Endothelial cell of umbilical vein (primary cell): Measurements from ENCODE around the gene GMPPA. TPM values are rescaled to one million over a fixed set of nuclear protein-coding genes. Genes with fewer than 3 reads are reported as not detected.

Experiments
- BruUV-seq: library from RNA; stranded (reverse); fragments of 400-500 nt; replicated peaks from 2 replicates; lab custom pipeline; 2021; lab: Mats Ljungman, UMichigan
- CTCF ChIA-PET: fragments of 300-600, 350-600 bp; sonication (Branson Sonifier 250); formaldehyde crosslinking; loops from one replicate; lab custom pipeline; 2021; ENCODE audit warnings: antibody characterized with exemption, inconsistent platforms; lab: Charles Lee
- POLR2A ChIA-PET: fragments of 300-600, 350-600 bp; sonication (Branson Sonifier 250); formaldehyde crosslinking; loops from one replicate; lab custom pipeline; 2021; ENCODE audit warnings: antibody characterized with exemption, inconsistent platforms; lab: Charles Lee
- DNase-seq: peaks from one replicate; pipeline ENCODE4 v3.0.0-alpha.2; 2011; ENCODE audit warnings: low read depth, low spot score
- FAIRE-seq: peaks from 2 replicates; lab custom pipeline; 2011; peaks lifted over from hg19 to GRCh38; lab: Jason Lieb, UNC
- H2AFZ ChIP-seq: 2 replicates; pipeline ENCODE4 v1.6.0; 2012; ENCODE audit warnings: low read depth, low read length, control low read depth, inconsistent platforms
- H3K27ac ChIP-seq: 2 replicates; pipeline ENCODE4 v1.5.1; 2011; ENCODE audit warnings: low read depth, mild to moderate bottlenecking, control low read depth, low read length, moderate library complexity; ENCODE audit not compliant: insufficient read depth
- H3K27me3 ChIP-seq, 2 experiments: 2 replicates each; pipeline versions ENCODE4 v1.6.0 to v1.6.1; 2011; ENCODE audit warnings: low read length in 2 of 2, mixed read lengths in 1 of 2; ENCODE audit not compliant: control insufficient read depth in 2 of 2, insufficient read depth in 2 of 2
- H3K36me3 ChIP-seq, 2 experiments: 2 replicates in 1 of 2; 3 replicates in 1 of 2; pipeline ENCODE4 v1.5.1; 2011; ENCODE audit warnings: low read length in 2 of 2, mild to moderate bottlenecking in 1 of 2, moderate library complexity in 1 of 2; ENCODE audit not compliant: control insufficient read depth in 2 of 2, insufficient read depth in 2 of 2; ENCODE audit errors: extremely low read depth in 1 of 2
- H3K4me1 ChIP-seq: 3 replicates; pipeline ENCODE4 v1.5.1; 2011; ENCODE audit warnings: mild to moderate bottlenecking, low read length; ENCODE audit not compliant: control insufficient read depth, insufficient read depth; ENCODE audit errors: extremely low read depth
- H3K4me2 ChIP-seq: 2 replicates; pipeline ENCODE4 v1.6.1; 2011; ENCODE audit warnings: low read length, control low read depth, mixed read lengths; ENCODE audit not compliant: insufficient read depth
- H3K4me3 ChIP-seq, 3 experiments: fragments of 200-600 bp in 1 of 3; sonication (generic), shearing (Covaris generic) in 1 of 3; replicated peaks in 1 of 3; 2 replicates each; pipeline ENCODE4 v1.5.1; 2011 to 2016; ENCODE audit warnings: control low read depth in 3 of 3, low read length in 3 of 3, mild to moderate bottlenecking in 2 of 3, inconsistent platforms in 1 of 3, low read depth in 1 of 3, moderate library complexity in 1 of 3; ENCODE audit not compliant: insufficient read depth in 1 of 3
- H3K79me2 ChIP-seq: 2 replicates; pipeline ENCODE4 v1.6.0; 2012; ENCODE audit warnings: low read length, inconsistent platforms; ENCODE audit not compliant: control insufficient read depth, insufficient read depth
- H3K9ac ChIP-seq: replicated peaks from 2 replicates; pipeline ENCODE3; 2011; ENCODE audit warnings: low read length, control low read depth; ENCODE audit not compliant: insufficient read depth; ENCODE audit errors: extremely low read depth
- H3K9me1 ChIP-seq: replicated peaks from 3 replicates; pipeline ENCODE4 v1.6.0; 2011; ENCODE audit warnings: mild to moderate bottlenecking, low read length; ENCODE audit not compliant: control insufficient read depth, insufficient read depth; ENCODE audit errors: extremely low read depth
- H3K9me3 ChIP-seq: replicated peaks from 2 replicates; pipeline ENCODE4 v1.5.1; 2012; ENCODE audit warnings: low read length, inconsistent platforms; ENCODE audit not compliant: control insufficient read depth, insufficient read depth
- H4K20me1 ChIP-seq: replicated peaks from 2 replicates; pipeline ENCODE3; 2011; ENCODE audit warnings: mild to moderate bottlenecking, low read length; ENCODE audit not compliant: control insufficient read depth, insufficient read depth; ENCODE audit errors: extremely low read depth
- EZH2 ChIP-seq: IDR thresholded peaks from 2 replicates; pipeline ENCODE4 v1.6.1; 2012; ENCODE audit warnings: borderline replicate concordance, low read depth, mild to moderate bottlenecking, moderate library complexity, low read length, inconsistent platforms; ENCODE audit not compliant: severe bottlenecking
- FOS ChIP-seq: IDR thresholded peaks from 2 replicates; pipeline ENCODE4 v1.6.1; 2011; ENCODE audit warnings: mild to moderate bottlenecking, low read length, moderate library complexity, borderline replicate concordance; ENCODE audit not compliant: insufficient read depth
- GATA2 ChIP-seq: IDR thresholded peaks from 2 replicates; pipeline ENCODE4 v1.7.0; 2011; ENCODE audit warnings: low read depth, mild to moderate bottlenecking, moderate library complexity, mixed read lengths, low read length; ENCODE audit not compliant: insufficient read length, insufficient read depth
- JUN ChIP-seq: IDR thresholded peaks from 2 replicates; pipeline ENCODE4 v1.6.1; 2011; ENCODE audit warnings: borderline replicate concordance, low read depth; ENCODE audit not compliant: insufficient read length, insufficient read depth
- MYC ChIP-seq: IDR thresholded peaks from one replicate; pipeline ENCODE4 v1.6.1; 2011; ENCODE audit warnings: mild to moderate bottlenecking, low read depth, low read length
- POLR2A ChIP-seq: IDR thresholded peaks from 2 replicates; pipeline ENCODE4 v1.6.1; 2012; ENCODE audit warnings: low read depth, mild to moderate bottlenecking, control low read depth, low read length
- POLR2AphosphoS5 ChIP-seq: IDR thresholded peaks from 2 replicates; pipeline ENCODE4 v1.6.1; 2012; ENCODE audit warnings: low read depth, mild to moderate bottlenecking, control low read depth, low read length, moderate library complexity; ENCODE audit not compliant: insufficient read depth
- dilution Hi-C: fragments of 300-500 bp; cut with MboI; formaldehyde crosslinking; loops from one replicate; pipeline ENCODE4 v1.15.0; 2019; ENCODE audit warnings: low sequenced_read_pairs; ENCODE audit not compliant: extremely low pct_ligation_motif_present
- intact Hi-C: fragments of 100-400 bp; cut with micrococcal nuclease; formaldehyde crosslinking; loops from one replicate; pipeline ENCODE4 v1.10.0; 2022
- polyA plus RNA-seq, 4 experiments: library from polyadenylated mRNA; depleted of rRNA in 3 of 4; stranded (reverse) in 3 of 4; unstranded in 1 of 4; fragments of >200 nt; gene quantifications; 2 replicates each; pipeline versions ENCODE4 v1.2.1 to v1.2.3, GENCODE V29; 2011 to 2012; ENCODE audit warnings: missing spikeins in 1 of 4
- total RNA-seq: library from RNA; stranded (reverse); gene quantifications from 2 replicates; pipeline ENCODE4 v1.2.3, GENCODE V29; 2021
- TF ChIP-seq, protein P1 (sequence below), 2 donors: IDR thresholded peaks; 1 replicate in 1 of 2; 2 replicates in 1 of 2; pipeline ENCODE4 v1.5.1; 2011; ENCODE audit warnings: low read length in 2 of 2, mild to moderate bottlenecking in 2 of 2, moderate library complexity in 2 of 2, control low read depth in 1 of 2, inconsistent platforms in 1 of 2, low read depth in 1 of 2; ENCODE audit not compliant: insufficient read depth in 1 of 2; ENCODE audit errors: extremely low read depth in 1 of 2
- TF ChIP-seq, protein P2 (sequence below): IDR thresholded peaks from 2 replicates; pipeline ENCODE4 v1.6.1; 2011; ENCODE audit not compliant: insufficient read depth, insufficient read length

GMPPA gene
- total and polyA plus RNA-seq, 2 donors (not counting 3 experiments of a cell fraction or from before 2014, with no cell fraction given) = 39.1 to 104 TPM

DNA sequence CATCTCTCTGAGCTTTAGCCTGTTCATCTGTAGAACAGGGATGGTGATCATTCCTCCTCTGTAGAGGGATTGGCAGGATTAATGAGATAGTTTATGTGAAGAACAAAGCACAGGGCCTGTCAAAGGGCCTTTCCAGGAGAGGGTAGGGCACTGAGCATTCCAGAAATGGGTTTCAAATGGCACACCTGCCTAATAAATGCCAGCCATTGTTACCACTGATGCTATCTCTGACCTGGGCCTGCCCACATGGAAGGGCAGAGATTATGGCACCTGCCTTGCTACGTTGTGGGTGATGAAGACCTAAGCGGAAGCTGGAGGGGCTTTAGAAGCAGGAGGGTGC is 31.0 kb upstream of the GMPPA start:
- CTCF ChIA-PET = interaction anchor here (1.3 to 3.0 kb wide), 5 partner anchors 8 to 62 kb away, joined by 3 to 12 read pairs (median 7); no protein-coding TSS in a partner anchor
- intact Hi-C loops = no loop called here
- Histone ChIP-seq H3K27ac (no peak overlapping the region), H3K36me3 (no peaks in the 10 kb centered on the region), H3K4me3 (no peak overlapping the region), H2AFZ (no peak overlapping the region), H3K9me1 (no peaks in the 10 kb centered on the region), H4K20me1 (no peaks in the 10 kb centered on the region), H3K9ac (no peak overlapping the region), H3K79me2 (no peaks in the 10 kb centered on the region), H3K27me3 (no peaks in the 10 kb centered on the region), H3K4me2 (no peak overlapping the region), H3K9me3 (no peaks in the 10 kb centered on the region), H3K4me1 (no peaks in the 10 kb centered on the region)
- TF ChIP-seq JUN (no peak), EZH2 (no peak), POLR2AphosphoS5 (no peak), POLR2A (no peak), FOS (no peak), MYC (no peak), GATA2 (no peak)
- TF ChIP-seq, protein P1, sequence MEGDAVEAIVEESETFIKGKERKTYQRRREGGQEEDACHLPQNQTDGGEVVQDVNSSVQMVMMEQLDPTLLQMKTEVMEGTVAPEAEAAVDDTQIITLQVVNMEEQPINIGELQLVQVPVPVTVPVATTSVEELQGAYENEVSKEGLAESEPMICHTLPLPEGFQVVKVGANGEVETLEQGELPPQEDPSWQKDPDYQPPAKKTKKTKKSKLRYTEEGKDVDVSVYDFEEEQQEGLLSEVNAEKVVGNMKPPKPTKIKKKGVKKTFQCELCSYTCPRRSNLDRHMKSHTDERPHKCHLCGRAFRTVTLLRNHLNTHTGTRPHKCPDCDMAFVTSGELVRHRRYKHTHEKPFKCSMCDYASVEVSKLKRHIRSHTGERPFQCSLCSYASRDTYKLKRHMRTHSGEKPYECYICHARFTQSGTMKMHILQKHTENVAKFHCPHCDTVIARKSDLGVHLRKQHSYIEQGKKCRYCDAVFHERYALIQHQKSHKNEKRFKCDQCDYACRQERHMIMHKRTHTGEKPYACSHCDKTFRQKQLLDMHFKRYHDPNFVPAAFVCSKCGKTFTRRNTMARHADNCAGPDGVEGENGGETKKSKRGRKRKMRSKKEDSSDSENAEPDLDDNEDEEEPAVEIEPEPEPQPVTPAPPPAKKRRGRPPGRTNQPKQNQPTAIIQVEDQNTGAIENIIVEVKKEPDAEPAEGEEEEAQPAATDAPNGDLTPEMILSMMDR (IDR thresholded peaks at IDR 0.05; ENCODE audit: extremely low read depth in 1 of 2, insufficient read depth in 1 of 2, low read depth in 1 of 2, low read length in 2 of 2) = no peak
- TF ChIP-seq, protein P2, sequence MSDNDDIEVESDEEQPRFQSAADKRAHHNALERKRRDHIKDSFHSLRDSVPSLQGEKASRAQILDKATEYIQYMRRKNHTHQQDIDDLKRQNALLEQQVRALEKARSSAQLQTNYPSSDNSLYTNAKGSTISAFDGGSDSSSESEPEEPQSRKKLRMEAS = no peak
- DNase-seq (no peak), FAIRE-seq (no peak)
- BruUV-seq = no TSS peak
- dilution Hi-C loops = no loop called here
- POLR2A ChIA-PET = no interaction called here
